HG03139 (cell line): ENCODE measurements around the gene RAPGEF3.

Source experiments
- ATAC-seq: cut with Tn5 transposase; IDR thresholded peaks from one replicate; pipeline ENCODE4 v1.9.1; 2021; ENCODE audit not compliant: unreplicated experiment

Gene RAPGEF3

GRCh38 chr12:47725893-47726292 lies 32.8 kb downstream of the RAPGEF3 start:
- peak; percentile 52 for ATAC-seq

GRCh38 chr12:47725091-47725772 lies 33.4 kb downstream of the RAPGEF3 start, which contains the start of gene ENDOU:
Gene ENDOU, minus strand, starts transcription at chr12:47725490. Its CDS starts 77 bp downstream, at chr12:47725413.
- no peak for ATAC-seq

DNA sequence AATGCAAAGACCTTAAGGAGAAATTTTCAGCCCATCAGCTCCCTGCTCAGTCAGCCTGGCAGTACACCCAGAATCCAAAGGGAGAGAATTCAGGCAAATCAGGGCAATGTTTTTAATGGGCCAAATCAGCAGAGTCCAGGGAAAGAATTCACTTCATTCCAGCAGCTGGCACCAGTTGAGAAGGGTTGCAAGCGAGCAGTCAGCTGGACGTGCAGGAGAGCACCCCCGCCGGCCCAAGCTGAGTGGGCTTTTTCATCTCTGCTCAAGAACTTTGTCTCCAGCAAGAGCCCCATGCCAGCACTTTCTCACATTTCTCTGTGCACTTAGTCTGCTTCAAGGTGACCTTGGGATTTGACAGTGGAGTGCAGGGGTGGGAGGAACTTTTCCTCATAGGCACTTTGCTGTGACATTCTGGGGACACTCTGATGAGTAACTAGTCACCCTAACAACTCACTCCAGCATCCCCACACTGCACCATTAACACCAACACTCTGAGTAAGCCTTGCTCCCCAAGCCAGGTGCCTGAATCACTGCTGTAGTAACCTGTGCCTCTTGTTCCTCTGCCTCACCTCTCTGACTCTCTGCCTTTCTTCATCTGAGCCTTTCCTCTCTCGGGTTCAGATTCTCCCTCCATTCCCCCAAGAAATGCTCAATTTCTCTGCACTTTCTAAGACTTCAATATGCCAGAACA lies 35.6 kb downstream of the RAPGEF3 start:
- ATAC-seq = no peak

DNA sequence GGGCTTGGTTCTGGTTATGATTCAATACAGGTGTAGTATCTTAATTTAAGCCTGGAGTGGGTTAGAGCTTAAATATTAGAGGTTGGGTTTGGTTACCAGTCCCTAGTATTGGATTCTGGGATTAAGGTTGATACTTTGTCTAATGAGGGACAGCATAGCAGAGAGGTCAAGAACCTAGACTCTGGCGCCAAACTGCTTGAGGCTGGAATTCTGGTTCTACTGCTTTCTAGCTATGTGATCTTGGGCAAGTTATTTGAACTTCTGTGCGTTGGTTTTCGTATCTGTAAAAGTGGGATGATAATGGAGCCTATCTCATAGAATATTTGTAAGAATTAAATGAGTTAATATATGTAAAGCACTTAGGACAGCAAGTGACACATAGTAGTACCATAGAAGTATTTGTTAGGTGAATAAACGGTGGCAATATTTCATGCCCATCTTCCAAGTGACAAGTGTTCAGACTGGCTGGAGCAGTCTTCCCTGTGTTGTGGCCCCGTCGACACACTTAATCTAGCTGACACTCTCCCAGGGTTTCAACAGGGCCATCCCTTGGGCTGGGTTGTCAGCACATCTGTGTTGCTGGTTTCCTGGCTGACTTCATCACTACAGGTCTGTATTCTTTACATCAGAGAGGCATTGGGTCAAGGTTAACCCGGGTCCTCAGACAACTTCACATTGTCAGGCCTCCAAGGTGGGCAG lies 36.4 kb downstream of the RAPGEF3 start:
- ATAC-seq = no peak

- no peak for ATAC-seq
Observed at GRCh38 chr12:47721431-47721973, 37.2 kb downstream of the RAPGEF3 start.

DNA sequence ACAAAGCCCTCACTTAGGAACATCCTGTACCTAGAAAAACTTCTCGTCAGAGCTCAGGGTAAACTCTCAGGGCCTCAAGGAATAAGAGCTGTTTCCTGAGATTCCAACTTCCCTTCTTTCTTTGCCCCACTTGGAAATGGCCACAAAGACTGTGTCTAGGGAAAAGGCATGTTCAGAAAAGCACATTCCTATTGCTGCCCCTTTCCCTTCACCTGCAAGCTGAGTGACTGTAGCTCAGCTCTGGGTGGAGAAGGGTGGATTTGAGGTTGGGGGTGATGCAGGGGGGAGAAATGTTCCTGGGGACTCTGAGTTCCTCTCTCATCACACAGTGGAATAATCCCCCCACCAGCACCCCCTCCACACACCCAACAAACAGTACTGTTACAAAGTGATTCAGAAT lies 40.1 kb downstream of the RAPGEF3 start:
- no peak for ATAC-seq

DNA sequence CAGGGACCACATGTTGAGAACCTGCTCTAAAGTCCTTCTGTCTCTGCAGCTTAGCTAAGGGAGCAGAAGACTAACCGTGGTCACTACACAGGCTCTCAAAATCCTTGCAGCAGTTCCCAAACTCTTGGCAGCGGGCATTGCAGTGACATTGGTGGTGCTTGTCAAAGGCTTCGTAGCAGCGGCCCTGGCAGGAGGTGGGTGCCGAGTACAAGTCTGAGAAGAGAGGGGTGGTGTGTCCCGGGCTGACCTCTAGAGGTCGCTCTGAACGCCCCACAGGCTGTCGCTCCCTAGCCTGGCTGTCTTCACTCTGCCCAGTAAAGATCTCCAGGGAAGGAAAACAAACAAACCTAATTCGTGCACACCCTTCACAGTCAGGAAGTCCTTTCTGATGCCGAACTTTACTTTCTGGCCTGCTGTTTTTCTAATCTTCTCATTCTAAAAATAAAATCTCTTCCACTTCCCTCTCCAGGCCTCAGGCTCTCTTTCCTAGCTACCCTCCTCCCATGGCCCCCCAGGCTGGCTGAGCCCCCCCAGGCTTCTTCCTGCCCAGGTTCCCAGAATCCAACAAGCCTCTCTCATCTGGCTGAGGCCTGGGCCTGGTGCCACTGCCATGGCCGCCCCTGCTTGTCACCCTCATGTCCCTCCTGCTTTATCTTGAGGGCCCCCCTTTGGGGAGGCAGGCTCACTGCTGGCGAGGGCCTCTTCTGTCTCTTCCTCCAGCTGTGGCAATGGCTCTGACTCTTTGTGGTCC lies 41.1 kb downstream of the RAPGEF3 start:
- ATAC-seq = peak; percentile 32

- no peak for ATAC-seq
Observed at GRCh38 chr12:47717046-47717442, 41.6 kb downstream of the RAPGEF3 start.

DNA sequence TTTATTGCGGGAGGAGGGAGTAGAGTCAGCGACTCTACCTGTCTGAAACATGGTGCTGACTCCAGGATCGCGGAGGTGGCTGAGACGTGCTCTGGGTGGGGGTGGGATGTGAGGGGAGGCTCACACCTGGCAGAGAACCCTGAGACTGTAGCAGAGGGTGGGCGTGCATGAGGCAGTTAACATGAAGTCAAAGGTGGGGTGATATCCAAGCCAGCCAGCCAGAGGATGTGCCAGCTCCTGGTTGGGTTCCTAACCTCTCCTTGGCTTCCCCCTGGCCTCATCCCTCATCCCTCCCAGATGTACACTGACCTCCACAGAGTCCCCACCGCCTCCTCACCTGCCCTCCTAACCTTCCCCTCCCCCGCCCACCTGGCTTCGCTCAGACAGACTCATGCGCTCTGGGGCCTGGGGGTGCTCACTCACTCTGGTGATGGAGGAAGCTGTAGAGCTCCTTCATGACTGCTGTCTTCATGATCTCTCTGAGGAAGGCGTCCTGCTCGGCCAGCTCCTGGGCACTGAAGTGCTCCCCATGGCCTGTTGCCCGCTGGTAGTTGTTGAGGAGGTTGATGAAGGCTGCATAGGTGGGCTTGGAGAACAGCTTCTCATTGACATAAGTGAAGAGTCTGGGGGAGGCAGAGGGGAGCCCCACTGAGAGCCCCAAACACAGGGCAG lies 42.7 kb downstream of the RAPGEF3 start:
- no peak for ATAC-seq

DNA sequence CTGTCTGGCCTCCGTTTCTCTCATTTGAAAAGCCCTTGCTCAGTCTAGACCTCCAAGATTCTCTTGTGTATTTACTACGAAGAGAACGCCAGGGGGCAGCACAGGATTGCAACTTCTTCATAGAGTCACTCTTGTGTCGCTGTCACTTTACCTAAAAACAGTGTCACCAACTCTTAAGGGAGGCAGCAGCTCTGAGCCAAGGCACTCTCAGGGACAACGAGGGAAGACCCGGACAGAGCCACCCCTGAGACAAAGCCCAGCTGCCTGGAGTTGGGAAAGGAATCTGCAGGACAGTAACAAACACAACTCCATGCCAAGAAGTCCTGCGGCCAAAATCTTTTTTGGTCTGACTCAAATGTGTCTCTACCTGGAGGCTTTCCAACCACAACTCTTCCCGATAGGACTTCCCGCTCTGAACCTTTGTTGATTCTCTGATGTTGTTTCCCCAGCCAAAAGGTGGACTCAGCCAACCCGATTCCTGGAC lies 43.2 kb downstream of the RAPGEF3 start:
- ATAC-seq = peak; percentile 55

- ATAC-seq = no peak
Observed at GRCh38 chr12:47714826-47715386, 43.8 kb downstream of the RAPGEF3 start.

DNA sequence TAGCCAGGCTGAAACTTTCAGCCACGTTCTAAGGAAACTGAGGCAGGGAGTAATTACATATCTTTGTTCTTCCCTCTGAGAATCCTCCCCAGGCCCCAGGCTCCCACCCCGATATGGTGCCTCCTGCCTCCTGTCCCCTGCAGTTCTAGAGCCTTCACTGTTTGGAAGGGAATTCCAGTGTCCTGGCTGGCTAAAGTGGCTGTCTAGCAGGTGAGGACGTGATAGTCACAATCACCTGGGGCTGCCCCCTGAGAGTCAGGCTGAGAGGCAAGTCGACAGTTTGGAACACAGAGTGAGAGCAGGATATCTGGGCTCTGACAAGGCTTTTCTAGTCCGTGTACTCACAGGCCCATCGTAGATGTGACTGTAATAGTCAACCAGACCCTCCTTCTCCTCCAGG lies 46.5 kb downstream of the RAPGEF3 start:
- no peak for ATAC-seq

DNA sequence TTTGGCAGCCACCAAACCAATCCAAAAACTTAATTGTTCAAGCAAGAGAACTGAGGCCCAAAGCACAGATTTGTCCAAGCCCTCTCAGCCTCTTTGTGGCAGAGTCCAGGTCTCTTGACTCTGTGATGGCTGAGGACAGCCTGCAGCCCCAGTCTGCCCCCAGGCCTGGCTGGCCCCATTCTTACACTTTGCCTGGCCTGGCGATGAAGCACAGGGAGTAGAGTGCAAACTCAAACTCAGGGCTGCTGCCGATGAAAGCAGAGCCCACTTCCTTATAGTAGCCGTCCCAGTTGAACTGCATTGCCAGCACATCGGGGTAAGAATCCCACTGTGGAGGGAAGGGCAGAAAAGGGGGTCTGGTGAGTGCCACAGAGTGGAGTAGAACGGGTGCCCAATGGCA lies 47.2 kb downstream of the RAPGEF3 start:
- ATAC-seq = no peak

DNA sequence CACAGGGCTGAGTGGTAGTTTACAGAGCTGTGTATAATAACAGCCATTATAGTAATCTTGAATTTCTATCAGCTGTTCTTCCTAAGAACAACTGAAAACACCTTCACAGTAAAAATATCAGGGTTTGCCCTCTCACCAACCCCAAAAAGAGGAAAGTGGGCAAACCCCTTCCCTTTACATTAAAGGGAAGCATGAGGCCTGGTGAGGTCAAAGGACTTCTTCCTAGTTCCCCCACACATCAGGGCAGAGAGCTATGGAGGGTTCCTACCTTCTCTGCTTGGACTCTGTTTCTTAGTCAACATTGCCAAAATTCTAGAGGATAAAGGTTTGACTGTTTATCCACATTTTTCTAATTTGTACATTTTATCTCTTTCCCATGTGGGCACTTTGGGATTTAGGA lies 48.4 kb downstream of the RAPGEF3 start:
- ATAC-seq = no peak

DNA sequence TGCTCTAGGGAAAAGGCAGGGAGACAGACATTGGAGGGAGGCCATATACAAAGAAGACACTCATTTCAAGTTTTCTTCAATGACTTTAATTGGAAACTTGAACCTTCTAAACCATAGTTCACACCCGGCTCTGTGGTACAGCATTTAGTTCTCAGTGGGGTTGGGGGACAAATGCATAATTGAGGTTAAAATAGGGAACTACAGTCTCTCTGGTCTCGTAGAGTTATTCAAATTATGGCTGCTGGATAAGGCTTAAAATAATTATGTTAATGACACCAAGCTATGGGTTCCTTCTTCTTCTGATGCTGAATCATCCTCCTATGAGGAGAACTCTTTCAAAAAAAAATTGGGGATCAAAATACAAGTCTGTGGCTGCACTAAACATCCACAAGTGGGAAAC lies 49.0 kb downstream of the RAPGEF3 start:
- no peak for ATAC-seq

- ATAC-seq = no peak
Observed at GRCh38 chr12:47709237-47709636, 49.4 kb downstream of the RAPGEF3 start.

DNA sequence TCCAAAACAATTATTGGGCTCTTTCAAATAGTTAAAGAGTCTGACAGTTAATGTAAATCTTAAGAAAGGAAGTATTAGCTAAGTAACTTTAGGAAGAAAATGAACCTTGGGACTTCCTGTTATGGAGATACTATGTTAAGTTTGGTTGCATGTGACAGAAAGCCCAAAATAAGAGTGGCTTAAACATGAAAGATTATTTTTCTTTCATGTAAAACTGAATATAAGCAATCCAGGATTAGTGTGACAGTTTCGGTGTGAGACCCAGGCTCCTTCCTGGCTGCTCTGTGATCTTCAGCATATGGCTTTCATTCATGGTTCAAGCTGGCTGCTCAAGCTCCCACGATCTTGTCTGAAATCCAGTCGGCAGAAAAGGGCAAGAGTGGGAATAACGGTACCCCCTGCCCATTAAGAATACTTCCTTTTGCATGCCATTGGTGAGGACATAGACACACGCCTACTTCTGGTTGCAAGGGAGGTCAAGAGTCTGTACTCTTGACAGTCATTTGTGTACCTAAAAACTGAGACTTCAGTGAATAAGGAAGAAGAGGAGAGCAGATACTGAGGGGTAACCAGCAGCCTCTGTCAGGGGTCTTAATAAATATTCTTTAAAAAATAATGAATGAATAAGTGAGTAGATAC lies 50.7 kb downstream of the RAPGEF3 start:
- no peak for ATAC-seq

DNA sequence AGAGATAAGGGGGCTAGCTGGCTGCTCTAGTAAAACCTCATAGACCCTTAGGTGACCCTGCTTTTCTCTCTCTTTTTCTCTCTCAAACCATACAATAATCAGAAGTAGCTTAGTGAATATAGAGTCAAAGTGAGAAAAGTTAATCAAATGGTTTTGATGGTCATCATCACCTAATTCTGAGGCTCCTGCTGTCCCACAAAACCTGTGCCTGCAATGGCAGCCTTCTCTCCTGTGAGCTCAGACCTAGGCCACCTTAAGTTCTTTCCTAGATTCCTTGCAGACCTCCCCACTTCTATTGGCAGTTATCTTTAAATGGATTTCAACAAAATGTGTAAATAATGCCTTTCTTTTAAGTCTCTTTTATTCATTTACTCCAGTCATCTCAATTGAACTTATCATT lies 51.3 kb downstream of the RAPGEF3 start:
- ATAC-seq = no peak

DNA sequence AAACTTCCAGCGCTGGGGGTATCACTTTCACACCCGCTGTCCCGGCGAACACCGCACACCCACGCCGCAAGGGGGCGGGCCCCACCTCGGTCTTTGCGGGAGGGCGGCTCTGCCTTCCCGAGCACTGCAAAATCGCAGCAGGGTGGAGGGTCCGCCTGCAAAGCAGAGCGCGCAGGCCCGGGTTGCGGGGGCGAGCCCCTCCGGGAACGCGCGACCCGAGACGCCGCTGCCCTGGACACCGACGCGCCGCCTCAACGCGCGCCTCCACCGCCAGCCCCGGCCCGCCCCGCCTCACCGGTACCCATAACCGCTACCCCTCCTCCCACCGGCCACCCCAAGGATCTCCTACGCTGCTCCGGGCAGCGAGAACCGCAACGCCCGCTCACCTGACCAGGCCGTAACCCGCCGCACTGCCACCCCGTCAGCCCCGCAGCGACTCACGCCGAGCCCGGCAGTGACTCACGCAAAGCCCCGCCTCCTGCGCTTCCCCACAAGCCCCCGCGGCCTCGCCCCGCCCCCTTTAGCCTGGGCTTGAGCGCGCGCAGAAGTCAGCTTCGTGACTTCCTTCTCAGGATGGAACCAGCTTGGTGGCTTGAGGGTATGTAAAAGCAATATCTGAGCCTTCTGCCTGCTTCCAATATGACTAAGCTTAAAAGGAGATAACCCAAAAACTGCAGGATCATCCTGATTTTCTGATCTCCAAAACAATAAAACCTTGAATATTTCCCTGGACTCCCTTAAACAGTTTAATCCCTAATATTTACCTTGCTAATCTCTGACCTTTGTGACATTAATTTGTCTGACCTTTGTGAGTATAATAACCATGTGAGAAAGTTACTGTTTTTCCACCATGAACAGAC lies 52.9 kb downstream of the RAPGEF3 start, which contains the start of gene RPAP3:
Gene RPAP3 (minus strand): TSS at position 465 of the 860 bp plus-strand sequence. CDS start 3,190 bp downstream, outside the sequence.
- peak; percentile 88 for ATAC-seq
